Epithelial cell of esophagus (primary cell): ENCODE measurements around the gene IGFL2.

ENCODE experiments used
- DNase-seq: peaks from one replicate; pipeline ENCODE4 v3.0.0; 2010; ENCODE audit warnings: low read depth
- H3K4me3 ChIP-seq: 2 replicates; pipeline ENCODE4 v1.5.1; 2011; ENCODE audit warnings: mild to moderate bottlenecking, low read length, control low read depth
- TF ChIP-seq, protein P1 (sequence below): IDR thresholded peaks from 2 replicates; pipeline ENCODE4 v1.5.1; 2011; ENCODE audit warnings: low read depth, mild to moderate bottlenecking, low read length, control low read depth, inconsistent platforms; ENCODE audit not compliant: insufficient read depth; ENCODE audit errors: missing control alignments

IGFL2 gene

DNA sequence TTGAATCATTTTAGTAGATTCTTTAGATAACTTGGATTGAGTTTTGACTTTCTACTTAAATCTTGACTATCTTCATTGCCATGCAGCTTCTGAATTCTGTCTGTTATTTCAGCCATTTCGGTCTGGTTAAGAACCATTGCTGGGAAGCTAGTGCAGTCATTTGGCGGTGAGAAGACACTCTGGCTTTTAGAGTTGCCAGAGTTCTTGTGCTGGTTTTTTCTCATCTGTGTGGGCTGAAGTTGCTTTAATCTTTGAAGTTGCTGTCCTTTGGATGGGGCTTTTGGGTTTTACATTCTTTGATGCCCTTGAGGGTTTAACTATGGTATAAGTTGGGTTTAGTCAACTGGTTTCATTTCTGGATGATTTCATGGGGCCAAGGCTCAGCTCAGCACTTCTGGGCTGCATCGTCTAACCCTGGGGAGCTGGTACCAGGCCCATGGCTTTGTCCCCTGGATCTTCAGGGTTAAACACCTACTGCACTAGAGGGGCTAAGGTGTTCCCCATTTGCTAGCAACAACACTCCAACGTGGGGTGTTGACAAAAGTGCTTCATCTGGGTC lies 10.0 kb upstream of the IGFL2 start:
- TF ChIP-seq, protein P1, sequence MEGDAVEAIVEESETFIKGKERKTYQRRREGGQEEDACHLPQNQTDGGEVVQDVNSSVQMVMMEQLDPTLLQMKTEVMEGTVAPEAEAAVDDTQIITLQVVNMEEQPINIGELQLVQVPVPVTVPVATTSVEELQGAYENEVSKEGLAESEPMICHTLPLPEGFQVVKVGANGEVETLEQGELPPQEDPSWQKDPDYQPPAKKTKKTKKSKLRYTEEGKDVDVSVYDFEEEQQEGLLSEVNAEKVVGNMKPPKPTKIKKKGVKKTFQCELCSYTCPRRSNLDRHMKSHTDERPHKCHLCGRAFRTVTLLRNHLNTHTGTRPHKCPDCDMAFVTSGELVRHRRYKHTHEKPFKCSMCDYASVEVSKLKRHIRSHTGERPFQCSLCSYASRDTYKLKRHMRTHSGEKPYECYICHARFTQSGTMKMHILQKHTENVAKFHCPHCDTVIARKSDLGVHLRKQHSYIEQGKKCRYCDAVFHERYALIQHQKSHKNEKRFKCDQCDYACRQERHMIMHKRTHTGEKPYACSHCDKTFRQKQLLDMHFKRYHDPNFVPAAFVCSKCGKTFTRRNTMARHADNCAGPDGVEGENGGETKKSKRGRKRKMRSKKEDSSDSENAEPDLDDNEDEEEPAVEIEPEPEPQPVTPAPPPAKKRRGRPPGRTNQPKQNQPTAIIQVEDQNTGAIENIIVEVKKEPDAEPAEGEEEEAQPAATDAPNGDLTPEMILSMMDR, result no peak
- no peak for DNase-seq
- no peak overlapping the region for H3K4me3 ChIP-seq

DNA sequence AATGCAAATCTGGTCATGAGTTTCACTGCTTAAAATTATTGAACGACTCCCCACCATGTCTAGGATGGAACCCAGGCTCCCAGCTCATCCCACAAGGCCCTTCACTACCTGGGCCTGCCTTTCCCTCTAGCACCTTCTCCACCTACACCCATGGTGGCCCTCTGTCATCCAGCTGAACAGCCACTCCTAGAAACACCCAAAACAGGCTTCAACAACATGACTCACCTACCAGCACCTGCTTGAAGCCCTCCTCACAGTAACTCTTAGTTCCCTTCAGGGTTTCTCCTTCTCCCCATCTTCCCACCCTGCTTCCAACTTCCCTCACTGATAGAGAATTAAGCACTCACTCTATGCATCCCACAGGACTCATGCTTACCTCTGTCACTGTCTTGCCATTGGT lies 6.6 kb upstream of the IGFL2 start:
- TF ChIP-seq, protein P1, result no peak
- no peak overlapping the region for H3K4me3 ChIP-seq
- DNase-seq, result peak; percentile 41

DNA sequence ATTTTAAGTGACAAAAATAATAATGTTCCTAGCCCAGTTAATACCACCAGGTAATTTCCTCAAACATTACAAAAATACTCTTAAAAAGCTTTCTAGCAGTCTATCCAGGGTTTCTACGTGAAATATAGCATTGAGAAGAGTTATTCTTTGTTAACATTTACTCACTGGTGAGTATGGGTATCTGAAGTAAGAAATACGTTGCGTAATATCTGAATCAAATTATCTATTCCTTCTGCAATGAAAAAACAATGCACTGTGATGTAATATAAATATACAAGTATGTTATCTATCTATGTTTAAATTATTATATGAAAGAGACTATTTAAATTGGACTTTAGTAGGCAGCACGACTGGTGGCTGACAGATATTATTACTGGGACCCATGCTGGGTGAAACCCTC lies 5.7 kb upstream of the IGFL2 start:
- DNase-seq, result no peak
- TF ChIP-seq, protein P1, result no peak
- no peak overlapping the region for H3K4me3 ChIP-seq

DNA sequence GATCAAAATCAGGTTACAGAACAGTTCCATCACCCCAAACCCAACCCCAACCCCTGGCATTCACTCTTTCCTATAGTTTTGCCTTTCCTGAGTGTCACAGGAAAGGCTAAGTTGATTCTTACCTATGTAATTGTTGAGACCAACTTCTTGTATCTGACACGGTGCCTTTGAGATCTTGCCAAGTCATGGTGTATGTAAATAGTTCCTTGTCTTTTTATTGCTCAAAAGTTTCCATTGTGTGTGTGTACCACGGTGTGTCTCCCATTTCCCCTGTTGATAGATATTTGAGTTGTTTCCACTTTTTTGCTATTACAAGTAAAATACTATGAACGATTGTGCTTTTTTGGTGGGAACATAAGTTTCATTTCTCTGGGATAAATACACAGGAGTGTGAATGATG lies 3.3 kb upstream of the IGFL2 start:
- H3K4me3 ChIP-seq, result no peak overlapping the region
- peak; percentile 32 for DNase-seq
- TF ChIP-seq, protein P1, result no peak

DNA sequence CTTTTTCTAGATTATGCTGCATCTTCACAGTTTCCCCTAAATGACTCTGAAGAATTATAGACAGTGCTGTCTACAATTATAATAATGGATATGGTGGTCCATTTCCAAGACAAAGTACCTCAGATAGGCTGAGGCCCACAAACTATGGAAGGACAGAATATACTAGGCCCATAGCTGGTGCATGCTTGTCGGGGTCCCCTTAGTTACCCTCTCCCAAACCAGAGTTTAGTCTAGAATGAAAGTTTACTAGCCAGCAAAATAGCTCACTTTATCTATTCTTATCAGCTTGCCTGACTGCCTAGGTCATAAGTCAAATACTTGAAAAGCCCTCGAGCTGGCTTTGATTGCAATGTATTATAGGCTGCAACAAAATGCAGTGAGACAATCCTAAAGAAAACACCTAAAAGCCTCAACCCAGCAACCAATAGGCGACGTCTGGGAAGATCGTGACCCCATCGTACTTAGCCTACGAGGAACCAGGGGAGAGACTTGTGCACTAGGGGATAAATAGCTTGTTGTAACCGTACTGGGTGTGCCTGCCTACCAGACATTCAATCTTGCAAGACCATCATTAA lies 785 bp upstream of the IGFL2 start:
- no peak for DNase-seq

DNA sequence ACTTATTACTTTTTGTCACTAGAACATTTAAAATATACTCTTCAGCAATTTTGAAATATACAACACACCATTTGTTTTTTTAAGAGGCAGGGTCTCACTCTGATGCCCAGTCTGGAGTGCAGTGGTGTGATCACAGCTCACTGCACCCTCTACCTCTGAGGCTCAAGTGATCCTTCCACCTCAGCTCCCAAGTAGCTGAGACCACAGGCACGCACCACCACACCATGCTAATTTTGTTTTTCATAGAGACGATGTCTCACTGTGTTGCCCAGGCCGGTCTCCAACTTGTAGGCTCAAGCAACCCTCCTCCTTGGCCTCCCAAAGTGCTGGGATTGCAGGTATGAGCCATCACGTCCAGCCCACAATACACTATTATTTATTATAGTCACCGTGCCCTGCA lies 2.6 kb downstream of the IGFL2 start:
- TF ChIP-seq, protein P1, result no peak
- no peak for DNase-seq

More for the DNA sequence above, 785 bp upstream of the IGFL2 start:
- TF ChIP-seq, protein P1, result no peak
- no peak overlapping the region for H3K4me3 ChIP-seq

DNA sequence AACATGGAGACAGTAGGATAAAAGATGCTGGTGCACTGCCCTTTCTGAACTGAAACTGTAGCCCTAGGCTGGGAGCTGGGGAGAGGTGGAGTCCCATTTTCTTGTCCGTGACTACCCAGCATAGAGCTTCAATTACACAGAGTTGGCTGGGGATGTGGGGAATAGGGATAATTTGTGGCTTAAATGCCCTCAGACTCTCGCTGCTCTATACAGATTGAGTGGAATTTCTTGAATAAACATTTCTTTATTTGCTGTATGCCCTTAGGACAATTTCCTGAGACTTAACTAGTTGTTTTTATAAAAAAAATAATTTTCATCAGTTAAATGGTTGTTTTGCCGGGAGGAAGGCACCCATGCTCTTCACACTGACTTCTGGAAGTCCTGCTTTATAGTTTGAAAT lies 7.2 kb downstream of the IGFL2 start:
- no peak for DNase-seq
- TF ChIP-seq, protein P1, result no peak
- H3K4me3 ChIP-seq, result no peak overlapping the region

More for the DNA sequence above, 2.6 kb downstream of the IGFL2 start:
- H3K4me3 ChIP-seq, result no peak overlapping the region
